Fibroblast of villous mesenchyme (primary cell): ENCODE results near the gene CDH13. TPM values are rescaled to one million over a fixed set of nuclear protein-coding genes. Genes with fewer than 3 reads are reported as not detected.

Source experiments
- DNase-seq: peaks from one replicate; pipeline ENCODE4 v3.0.0-alpha.2; 2010; ENCODE audit warnings: low read depth
- H3K4me3 ChIP-seq: 2 replicates; pipeline ENCODE4 v1.5.1; 2011; ENCODE audit warnings: low read depth, mild to moderate bottlenecking, low read length
- CTCF ChIP-seq: IDR thresholded peaks from 2 replicates; pipeline ENCODE4 v1.5.1; 2012; ENCODE audit warnings: low read depth, mild to moderate bottlenecking, low read length; ENCODE audit not compliant: insufficient read depth
- total RNA-seq: library from RNA; depleted of rRNA; stranded (reverse); fragments of >200 nt; gene quantifications from 2 replicates; pipeline ENCODE4 v1.2.3, GENCODE V29; 2012

The CDH13 gene
- total RNA-seq, 1 donor, result 47.5 TPM

GRCh38 chr16:82862057-82862456 lies 235.3 kb downstream of the CDH13 start:
- TF ChIP-seq CTCF, result no peak
- DNase-seq, result no peak
- no peak overlapping the region for H3K4me3 ChIP-seq

GRCh38 chr16:82864332-82865040 lies 237.7 kb downstream of the CDH13 start:
- H3K4me3 ChIP-seq, result no peak overlapping the region
- DNase-seq, result no peak
- no peak for TF ChIP-seq CTCF

- DNase-seq, result no peak
- TF ChIP-seq CTCF, result no peak
- no peak overlapping the region for H3K4me3 ChIP-seq
These were observed 238.6 kb downstream of the CDH13 start for GRCh38 chr16:82865412-82865811.

GRCh38 chr16:82867485-82867884 lies 240.7 kb downstream of the CDH13 start:
- DNase-seq, result peak; percentile 33
- no peak for TF ChIP-seq CTCF
- H3K4me3 ChIP-seq, result no peak overlapping the region

GRCh38 chr16:82874271-82874670 lies 247.5 kb downstream of the CDH13 start:
- no peak for DNase-seq
- H3K4me3 ChIP-seq, result no peak overlapping the region
- TF ChIP-seq CTCF, result no peak

- no peak for TF ChIP-seq CTCF
- no peak overlapping the region for H3K4me3 ChIP-seq
- DNase-seq, result no peak
These were observed 247.9 kb downstream of the CDH13 start for GRCh38 chr16:82874672-82875071.

GRCh38 chr16:82876951-82877350 lies 250.2 kb downstream of the CDH13 start:
- no peak for TF ChIP-seq CTCF
- no peak for DNase-seq
- no peak overlapping the region for H3K4me3 ChIP-seq
